COR-L47 (cell line): ENCODE data around the gene TP53RK.

Source experiments
- DNase-seq: peaks from one replicate; lab custom pipeline; 2025; lab: John Stamatoyannopoulos, UW

TP53RK gene

DNA sequence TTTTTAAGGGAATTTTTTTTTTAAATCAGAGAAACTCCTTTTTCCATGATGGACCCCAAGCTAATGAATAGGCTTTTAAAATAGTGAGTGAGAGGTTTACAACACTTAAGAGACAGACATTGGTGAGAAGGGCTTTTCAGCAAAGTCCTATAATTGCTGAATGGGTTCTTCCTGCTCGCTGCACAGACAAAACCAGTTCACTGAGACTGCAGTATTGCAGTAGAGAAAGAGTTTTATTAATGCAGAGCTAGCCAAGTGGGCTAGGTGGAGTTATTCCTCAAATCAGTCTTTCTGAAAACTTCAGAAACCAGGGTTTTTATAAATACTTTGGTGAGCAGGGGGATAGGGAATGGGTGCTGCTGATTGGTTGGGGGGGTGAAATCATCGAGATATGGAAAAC is 17.0 kb upstream of the TP53RK start:
- no peak for DNase-seq

DNA sequence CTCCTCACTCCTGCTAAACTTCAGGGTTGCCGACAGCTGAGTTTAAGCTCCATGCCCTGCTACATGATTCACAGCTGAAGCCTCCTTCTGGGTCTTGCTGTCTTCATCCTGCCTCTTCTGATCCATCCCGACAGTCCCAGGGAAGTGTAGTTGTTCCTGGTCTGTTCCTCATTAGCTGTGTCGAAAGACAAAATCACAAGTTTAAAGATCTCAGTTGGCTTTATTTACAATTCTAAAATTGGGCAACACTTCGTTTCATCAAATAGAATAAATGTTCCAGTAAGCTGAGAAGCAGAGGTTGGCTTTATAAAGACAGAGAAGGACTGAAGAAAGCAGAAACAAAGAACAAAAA is 16.1 kb upstream of the TP53RK start:
- no peak for DNase-seq

DNA sequence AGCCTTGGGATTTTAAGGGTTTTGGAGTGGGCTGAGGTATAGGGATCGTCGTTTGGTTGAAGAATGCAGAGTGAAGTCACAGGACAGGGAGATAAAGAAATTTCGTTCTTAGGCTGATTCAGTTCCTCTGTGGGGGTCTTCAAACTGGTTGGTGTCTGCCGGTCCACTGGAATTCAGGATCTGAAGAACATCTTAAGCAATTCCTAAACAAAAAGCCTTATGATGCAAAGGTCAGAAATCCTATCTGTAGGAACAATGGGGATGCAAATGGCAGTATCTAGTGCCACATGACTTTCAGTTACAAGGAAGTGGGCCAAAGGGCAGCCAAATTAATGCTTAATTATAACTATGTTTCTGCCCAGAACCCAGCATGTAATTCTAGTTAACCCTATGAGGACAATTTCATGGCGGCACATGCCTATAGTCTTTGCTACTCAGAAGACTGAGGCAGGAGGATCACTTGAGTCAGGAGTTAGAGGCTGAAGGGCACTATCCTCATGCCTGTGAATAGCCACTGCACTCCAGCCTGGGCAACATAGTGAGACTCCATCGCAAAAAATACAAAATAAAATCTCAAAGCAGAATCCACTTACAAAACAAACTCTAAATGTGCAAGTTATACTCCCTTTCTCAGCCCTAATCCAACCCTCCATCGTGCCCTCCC is 15.6 kb upstream of the TP53RK start:
- no peak for DNase-seq

DNA sequence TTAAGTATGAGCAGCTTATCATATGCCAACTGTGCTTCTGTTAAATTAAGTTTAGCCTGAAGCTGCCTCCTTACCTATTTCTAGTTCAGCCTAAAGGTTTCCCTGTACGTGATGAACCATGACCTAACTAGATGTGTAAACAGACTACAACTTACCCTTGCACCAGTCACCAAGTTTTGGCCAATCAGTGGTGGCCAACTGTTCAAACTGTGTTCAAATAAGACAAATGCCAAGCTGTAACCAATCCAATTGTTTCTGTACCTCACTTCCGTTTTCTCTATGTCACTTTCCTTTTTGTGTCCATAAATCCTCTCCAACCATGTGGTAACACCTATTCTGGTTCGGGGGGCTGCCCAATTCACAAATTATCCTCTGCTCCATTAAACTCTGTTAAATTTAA is 14.2 kb upstream of the TP53RK start:
- no peak for DNase-seq

GRCh38 chr20:46702447-46703203 is 13.4 kb upstream of the TP53RK start:
- no peak for DNase-seq

GRCh38 chr20:46701986-46702385 is 12.7 kb upstream of the TP53RK start:
- DNase-seq, result no peak

DNA sequence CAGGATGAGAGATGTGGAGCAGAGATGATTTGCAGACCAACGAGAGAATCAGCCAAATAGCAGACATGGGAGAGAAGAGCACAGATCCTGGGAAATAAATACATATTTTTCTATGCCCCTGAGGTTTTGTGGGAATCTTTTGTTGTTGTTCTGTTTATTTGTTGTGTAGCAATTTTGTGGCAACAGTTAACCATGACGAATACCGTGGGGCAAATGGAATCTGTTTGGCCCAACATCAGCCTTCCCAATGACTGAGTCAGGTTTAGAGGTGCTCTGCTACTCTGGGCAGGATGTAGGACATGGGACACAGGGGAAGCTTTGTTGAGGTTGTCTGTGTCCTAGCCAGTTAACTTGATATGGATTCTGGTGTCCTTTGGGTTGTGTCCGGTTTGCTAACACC is 12.3 kb upstream of the TP53RK start:
- DNase-seq, result no peak

GRCh38 chr20:46701057-46701456 is 11.8 kb upstream of the TP53RK start:
- DNase-seq, result no peak

DNA sequence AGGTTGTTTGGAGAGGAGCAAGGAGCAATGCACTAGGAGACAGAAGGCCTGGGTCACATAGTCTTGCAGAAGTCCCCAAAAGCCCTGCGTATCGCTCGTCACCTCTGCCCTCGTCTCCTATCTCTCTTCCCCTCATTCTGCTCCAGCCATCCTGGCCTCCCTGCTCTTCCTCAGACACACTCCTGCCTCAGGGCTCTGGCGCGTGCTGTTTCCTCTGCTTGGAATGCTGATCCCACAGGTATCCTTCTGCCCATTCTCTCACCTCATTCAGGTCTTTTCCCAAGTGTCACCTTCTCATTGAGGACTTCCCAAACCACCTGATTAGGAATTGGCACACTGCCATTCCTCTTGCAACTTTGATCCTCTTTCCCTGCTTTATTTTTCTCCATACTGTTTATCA is 11.2 kb upstream of the TP53RK start:
- no peak for DNase-seq

DNA sequence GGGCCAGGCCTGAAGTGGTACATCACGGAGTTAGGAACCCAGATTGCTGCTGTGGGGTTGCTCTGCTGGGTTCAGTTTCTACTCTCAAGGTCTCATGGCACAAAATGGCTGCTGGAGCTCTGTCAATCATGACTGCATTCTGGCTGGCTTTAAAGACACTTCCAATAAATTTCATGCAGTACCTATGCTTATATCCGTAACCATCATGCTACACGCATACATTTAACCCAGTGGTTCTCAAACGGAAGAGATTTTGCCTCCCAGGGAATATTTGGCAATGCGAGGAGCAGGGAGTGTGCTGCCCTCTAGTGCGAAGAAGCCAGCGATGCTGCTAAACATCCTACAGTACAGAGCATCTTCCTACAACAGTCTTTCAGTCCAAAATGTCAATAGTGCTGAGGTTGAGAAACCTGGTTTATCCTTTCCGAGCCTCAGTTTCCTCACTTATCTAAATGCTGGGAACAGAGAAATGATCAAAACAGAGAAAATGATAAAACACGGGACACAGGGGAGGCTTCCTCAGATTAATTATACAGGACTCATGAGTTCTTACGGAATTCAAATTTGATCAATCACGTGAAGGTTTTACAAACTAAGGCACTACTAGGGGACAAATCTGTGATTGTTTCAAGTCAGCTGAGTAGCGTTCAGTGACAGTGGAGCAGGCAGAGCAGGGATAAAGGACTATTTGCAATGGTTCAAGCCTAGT is 10.6 kb upstream of the TP53RK start:
- no peak for DNase-seq

DNA sequence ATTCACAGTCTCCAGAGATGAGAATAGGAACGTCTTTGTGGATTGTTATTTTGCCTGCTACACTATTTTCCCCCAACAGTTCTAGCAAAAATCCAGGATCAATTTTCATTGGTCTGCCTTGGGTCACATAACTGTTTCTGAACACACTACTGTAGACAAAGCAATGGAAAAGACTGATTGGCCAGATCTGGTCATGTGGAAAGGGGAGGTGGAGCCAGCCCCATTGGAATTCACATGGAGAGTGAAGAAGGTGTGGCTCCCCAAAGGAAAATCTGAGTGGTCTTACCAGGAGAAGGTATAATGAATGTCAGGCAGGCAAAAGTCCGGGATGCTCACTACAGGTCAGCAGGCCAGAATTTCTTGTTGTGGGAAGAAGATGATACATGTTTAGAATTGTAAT is 9.5 kb upstream of the TP53RK start:
- DNase-seq, result no peak

DNA sequence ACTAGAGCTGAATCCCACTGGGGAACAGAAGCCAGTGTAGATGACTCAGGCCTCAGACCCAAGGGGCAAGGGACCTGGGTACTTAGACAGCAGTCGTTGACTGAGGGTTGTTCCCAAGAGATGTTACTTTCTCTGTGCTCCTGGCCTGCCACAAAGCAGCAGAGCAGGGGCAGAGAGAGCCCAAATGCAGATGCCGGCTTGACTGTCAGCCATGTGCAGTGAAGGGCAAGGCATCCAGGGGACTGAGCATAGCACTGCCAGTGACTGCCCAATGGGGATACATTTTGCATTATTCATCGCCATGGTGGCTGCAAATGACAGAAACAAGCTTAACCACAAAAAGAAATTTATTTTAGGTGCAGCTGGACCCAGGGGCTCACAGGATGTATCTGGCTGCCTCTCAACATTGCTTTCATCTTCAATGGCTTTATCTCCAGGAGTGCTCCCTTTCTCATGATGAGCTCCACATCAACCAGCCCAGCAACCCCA is 7.6 kb upstream of the TP53RK start:
- no peak for DNase-seq

DNA sequence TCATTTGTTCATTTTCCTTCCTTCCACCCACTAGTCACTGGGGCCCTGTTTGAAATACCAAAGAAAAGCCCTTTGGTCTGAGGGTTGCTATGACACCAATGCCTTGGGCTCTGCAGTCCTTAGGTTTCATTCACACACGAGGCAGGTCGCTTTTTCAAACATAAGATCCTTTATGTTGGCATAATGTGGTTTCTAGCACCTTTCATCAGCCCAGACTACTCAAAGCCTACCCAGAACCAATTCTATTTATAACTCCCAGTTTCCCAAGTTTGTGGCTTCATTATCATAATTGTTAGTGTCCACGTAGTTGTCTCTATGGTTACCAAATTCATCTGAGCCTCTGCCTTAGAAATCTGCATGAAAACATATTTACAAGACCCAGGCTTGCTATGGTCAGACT is 6.6 kb upstream of the TP53RK start:
- no peak for DNase-seq

GRCh38 chr20:46694484-46694883 is 5.2 kb upstream of the TP53RK start:
- no peak for DNase-seq

GRCh38 chr20:46691196-46691595 is 2.0 kb upstream of the TP53RK start:
- DNase-seq, result no peak

DNA sequence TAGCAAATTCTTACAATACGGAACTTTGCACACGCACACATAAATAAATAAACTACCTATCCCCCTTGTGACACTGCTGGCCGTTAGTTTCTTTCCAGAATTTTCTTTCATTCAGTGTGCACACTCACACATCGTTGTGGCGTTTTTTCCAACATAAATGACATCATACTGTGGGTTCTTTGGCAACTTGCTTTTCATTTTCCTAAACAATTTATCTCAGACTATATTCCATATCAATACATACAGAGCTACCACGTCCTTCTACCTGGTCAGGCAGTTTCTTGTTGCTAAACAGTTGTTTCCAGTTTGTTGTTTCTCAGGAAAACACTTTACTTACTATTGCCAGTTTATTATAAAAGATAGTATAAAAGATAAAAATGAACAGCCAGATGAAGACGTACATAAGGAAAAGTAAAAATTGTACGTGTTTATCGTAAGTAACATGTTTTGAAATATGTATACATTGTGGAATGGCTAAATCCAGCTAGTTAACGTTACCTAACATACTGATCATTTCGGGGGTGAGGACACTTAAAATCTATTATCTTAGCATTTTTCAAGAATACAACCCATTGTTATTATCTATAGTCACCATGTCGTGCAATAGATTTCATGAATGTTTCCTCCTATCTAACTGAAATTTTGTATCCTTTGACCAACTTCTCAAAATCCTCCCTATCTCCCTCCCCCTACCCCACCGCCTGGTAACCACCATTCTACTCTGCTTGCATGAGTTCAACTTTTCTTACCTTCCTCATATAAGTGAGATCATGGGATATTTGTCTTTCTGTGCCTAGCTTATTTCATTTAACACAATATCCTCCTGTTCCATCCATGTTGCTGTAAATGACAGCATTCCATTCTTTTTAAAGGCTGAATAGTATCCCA is 1.2 kb upstream of the TP53RK start:
- DNase-seq, result no peak

- DNase-seq, result no peak
Observed at GRCh38 chr20:46689754-46690085, 476 bp upstream of the TP53RK start.

- no peak for DNase-seq
Observed at GRCh38 chr20:46688151-46689081, 828 bp downstream of the TP53RK start.

- no peak for DNase-seq
Observed at GRCh38 chr20:46683939-46684750, 5.1 kb downstream of the TP53RK start.

DNA sequence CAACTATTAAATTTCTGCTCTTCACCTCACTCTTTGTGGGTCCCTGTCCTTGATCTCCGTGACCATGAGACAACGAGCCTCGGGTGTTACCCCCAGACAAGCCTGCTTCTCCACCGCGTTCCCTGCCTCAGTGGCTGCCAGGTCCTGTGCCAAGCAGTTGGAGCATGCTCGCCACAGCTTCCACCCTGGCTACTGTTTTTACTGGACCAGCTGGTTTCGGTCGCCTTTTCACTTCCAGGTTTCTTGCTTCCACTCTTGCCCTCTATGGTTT is 5.6 kb downstream of the TP53RK start:
- DNase-seq, result no peak
